Measurements from ENCODE around the gene KLHL1. TPM values are rescaled to one million over a fixed set of nuclear protein-coding genes. Genes with fewer than 3 reads are reported as not detected.

KLHL1 gene
- polyA plus RNA-seq, 1 experiment: not detected

DNA sequence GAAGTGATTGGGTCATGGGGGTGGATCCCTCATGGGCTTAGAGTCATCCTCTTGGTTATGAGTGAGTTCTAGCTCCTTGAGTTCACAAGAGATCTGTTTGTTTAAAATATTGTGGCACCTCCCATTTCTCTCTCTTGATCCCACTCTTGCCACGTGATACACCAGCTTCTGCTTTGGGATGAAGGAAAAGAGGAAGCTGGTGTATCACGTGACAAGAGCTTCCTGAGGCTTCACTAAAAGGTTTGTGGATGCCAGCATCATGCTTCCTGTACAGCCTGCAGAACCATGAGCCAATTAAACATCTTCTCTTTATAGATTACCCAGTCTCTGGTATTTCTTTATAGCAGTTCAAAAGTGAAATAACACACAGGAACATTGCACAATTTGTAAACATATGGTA lies 353.2 kb downstream of the KLHL1 start:
- no peak for DNase-seq (ENCODE audit: low read depth, low spot score)
- no peak overlapping the region for H3K27ac ChIP-seq (ENCODE audit: low read depth, low read length)
- POLR2A ChIA-PET: no interaction called here
- H3K27me3 ChIP-seq (ENCODE audit: control insufficient read depth, insufficient read depth, low read length): no peaks in the 10 kb centered on the region
- no peak overlapping the region for H3K4me3 ChIP-seq (ENCODE audit: low read depth, low read length)
- no peak for TF ChIP-seq CTCF (IDR thresholded peaks at IDR 0.05; ENCODE audit: low read depth, low read length)
- H3K9me3 ChIP-seq (ENCODE audit: control insufficient read depth, insufficient read depth, low read length): peaks cover 12% of the 10 kb centered on the region; the same call in 1 of the 2 replicates
- CTCF ChIA-PET: no interaction called here

DNA sequence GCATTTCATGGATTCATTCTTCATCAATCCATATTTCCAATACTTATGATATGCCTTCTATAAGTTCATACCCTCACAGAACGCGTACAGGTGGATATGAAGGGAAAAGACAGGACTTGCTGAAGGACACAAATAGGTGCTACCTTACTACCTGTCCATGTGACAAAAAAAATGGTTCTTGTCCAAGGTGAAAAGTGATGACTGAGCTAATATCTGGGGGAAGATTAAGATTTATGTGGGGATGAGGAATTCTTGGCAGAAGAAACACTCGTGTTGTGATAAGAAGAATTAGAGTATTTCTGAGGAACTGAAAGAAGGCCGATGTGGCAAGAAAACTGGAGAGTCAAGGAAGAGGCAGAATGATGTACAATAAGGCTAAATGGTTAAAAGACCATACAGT lies 357.0 kb downstream of the KLHL1 start:
- H3K27me3 ChIP-seq (ENCODE audit: control insufficient read depth, insufficient read depth, low read length): no peaks in the 10 kb centered on the region
- peaks cover 6% of the 10 kb centered on the region; the same call in 1 of the 2 replicates for H3K9me3 ChIP-seq (ENCODE audit: control insufficient read depth, insufficient read depth, low read length)
- H3K27ac ChIP-seq (ENCODE audit: low read depth, low read length): no peak overlapping the region
- no peak overlapping the region for H3K4me3 ChIP-seq (ENCODE audit: low read depth, low read length)
- ChIA-PET POLR2A (no interaction called here), CTCF (no interaction called here)
- no peak for DNase-seq (ENCODE audit: low read depth, low spot score)
- no peak for TF ChIP-seq CTCF (IDR thresholded peaks at IDR 0.05; ENCODE audit: low read depth, low read length)

- no peaks in the 10 kb centered on the region for H3K27me3 ChIP-seq (ENCODE audit: control insufficient read depth, insufficient read depth, low read length)
- TF ChIP-seq CTCF (IDR thresholded peaks at IDR 0.05; ENCODE audit: low read depth, low read length): no peak
- H3K27ac ChIP-seq (ENCODE audit: low read depth, low read length): no peak overlapping the region
- ChIA-PET CTCF (no interaction called here), POLR2A (no interaction called here)
- no peak overlapping the region for H3K4me3 ChIP-seq (ENCODE audit: low read depth, low read length)
- DNase-seq (ENCODE audit: low read depth, low spot score): no peak
- peaks cover 16% of the 10 kb centered on the region for H3K9me3 ChIP-seq (ENCODE audit: control insufficient read depth, insufficient read depth, low read length)
Measured at GRCh38 chr13:69737129-69737935, 370.9 kb downstream of the KLHL1 start.

- TF ChIP-seq CTCF (IDR thresholded peaks at IDR 0.05; ENCODE audit: low read depth, low read length): no peak
- CTCF ChIA-PET: no interaction called here
- Histone ChIP-seq H3K9me3 (ENCODE audit: control insufficient read depth, insufficient read depth, low read length) (no peaks in the 10 kb centered on the region; the same call in 1 of the 2 replicates), H3K4me3 (ENCODE audit: low read depth, low read length) (no peak overlapping the region), H3K27ac (ENCODE audit: low read depth, low read length) (no peak overlapping the region), H3K27me3 (ENCODE audit: control insufficient read depth, insufficient read depth, low read length) (no peaks in the 10 kb centered on the region)
- POLR2A ChIA-PET: no interaction called here
- no peak for DNase-seq (ENCODE audit: low read depth, low spot score)
Measured at GRCh38 chr13:69721631-69722030, 386.6 kb downstream of the KLHL1 start.

DNA sequence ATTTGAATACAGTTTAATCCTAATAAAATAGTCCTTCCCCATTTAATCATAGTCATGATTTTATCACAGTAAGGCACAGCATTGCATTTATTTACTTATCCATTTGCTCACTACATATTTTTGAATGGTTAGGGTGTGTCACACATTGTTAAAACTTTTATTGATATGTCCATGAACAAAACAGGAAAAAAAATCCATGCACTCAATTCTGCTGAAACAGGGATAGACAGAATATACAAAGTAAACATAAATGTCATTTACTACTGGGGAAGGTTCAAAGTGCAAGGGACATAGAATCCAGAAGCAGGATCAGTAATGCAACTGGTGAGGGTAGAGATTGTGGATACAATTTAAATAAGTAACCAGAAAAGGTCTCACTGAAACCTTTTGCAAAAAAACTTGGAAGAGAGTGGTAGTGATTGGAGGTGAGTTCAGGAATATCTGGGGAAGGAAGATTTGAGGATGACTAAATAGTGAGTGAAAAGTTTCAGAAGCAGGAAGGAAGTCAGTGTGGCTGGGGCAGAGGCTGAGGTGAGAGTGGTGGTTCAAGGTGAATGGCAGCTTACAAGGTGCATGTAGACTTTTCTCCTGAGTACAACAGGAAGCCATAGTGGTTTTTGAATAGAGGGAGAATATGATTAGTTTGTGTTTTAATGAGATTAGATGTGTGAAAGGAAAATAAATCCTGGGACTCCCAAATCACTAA lies 387.8 kb downstream of the KLHL1 start:
- H3K27ac ChIP-seq (ENCODE audit: low read depth, low read length): no peak overlapping the region
- no peak for TF ChIP-seq CTCF (IDR thresholded peaks at IDR 0.05; ENCODE audit: low read depth, low read length)
- no peaks in the 10 kb centered on the region for H3K27me3 ChIP-seq (ENCODE audit: control insufficient read depth, insufficient read depth, low read length)
- H3K9me3 ChIP-seq (ENCODE audit: control insufficient read depth, insufficient read depth, low read length): no peaks in the 10 kb centered on the region; the same call in none of the 2 replicates
- no peak for DNase-seq (ENCODE audit: low read depth, low spot score)
- CTCF ChIA-PET: no interaction called here
- POLR2A ChIA-PET: no interaction called here
- H3K4me3 ChIP-seq (ENCODE audit: low read depth, low read length): no peak overlapping the region
